NCI-H146 treated with DMSO at 0.1 percent for 48 hours (cell line): ENCODE results near the gene SNAPC1.
"Not testable (repeated sequence)": the region's sequence is repeated elsewhere in the genome, so short reads cannot be mapped to it uniquely, and the experiment has no call there.

Source experiments
- DNase-seq: peaks from one replicate; lab custom pipeline; 2025; ENCODE audit not compliant: unreplicated experiment; lab: John Stamatoyannopoulos, UW

Gene SNAPC1

GRCh38 chr14:61749867-61750266 lies 12.4 kb upstream of the SNAPC1 start:
- DNase-seq: peak; percentile 64

- peak; percentile 74 for DNase-seq
Observed at GRCh38 chr14:61750708-61751474, 11.3 kb upstream of the SNAPC1 start.

- DNase-seq: no peak
Observed at GRCh38 chr14:61751475-61751989, 10.7 kb upstream of the SNAPC1 start.

GRCh38 chr14:61752626-61753025 lies 9.6 kb upstream of the SNAPC1 start:
- no peak for DNase-seq

- no peak for DNase-seq
Observed at GRCh38 chr14:61753631-61754030, 8.6 kb upstream of the SNAPC1 start.

GRCh38 chr14:61754627-61755381 lies 7.4 kb upstream of the SNAPC1 start:
- DNase-seq: no peak

- not testable (repeated sequence) for DNase-seq
Observed at GRCh38 chr14:61755382-61755742, 6.9 kb upstream of the SNAPC1 start.

GRCh38 chr14:61756135-61756534 lies 6.1 kb upstream of the SNAPC1 start:
- DNase-seq: no peak

GRCh38 chr14:61759878-61760277 lies 2.3 kb upstream of the SNAPC1 start:
- DNase-seq: no peak

GRCh38 chr14:61761557-61761956 lies 663 bp upstream of the SNAPC1 start:
- no peak for DNase-seq

- no peak for DNase-seq
Observed at GRCh38 chr14:61764342-61765122, 2.3 kb downstream of the SNAPC1 start.

GRCh38 chr14:61765225-61765943 lies 3.2 kb downstream of the SNAPC1 start:
- no peak for DNase-seq

GRCh38 chr14:61766151-61766550 lies 3.9 kb downstream of the SNAPC1 start:
- DNase-seq: no peak

- DNase-seq: no peak
Observed at GRCh38 chr14:61768240-61768639, 6.0 kb downstream of the SNAPC1 start.

- DNase-seq: no peak
Observed at GRCh38 chr14:61769893-61770292, 7.7 kb downstream of the SNAPC1 start.

GRCh38 chr14:61774861-61775260 lies 12.6 kb downstream of the SNAPC1 start:
- no peak for DNase-seq

GRCh38 chr14:61780125-61780524 lies 17.9 kb downstream of the SNAPC1 start:
- DNase-seq: no peak

- no peak for DNase-seq
Observed at GRCh38 chr14:61797309-61797708, 35.1 kb downstream of the SNAPC1 start.

- no peak for DNase-seq
Observed at GRCh38 chr14:61802010-61802568, 39.9 kb downstream of the SNAPC1 start.

- no peak for DNase-seq
Observed at GRCh38 chr14:61803755-61804154, 41.5 kb downstream of the SNAPC1 start.

- no peak for DNase-seq
Observed at GRCh38 chr14:61805451-61805850, 43.2 kb downstream of the SNAPC1 start.
